Mesothelial cell of epicardium (in vitro differentiated cells): Measurements from ENCODE around the gene KRT6C. TPM values are rescaled to one million over a fixed set of nuclear protein-coding genes. Genes with fewer than 3 reads are reported as not detected.

Experiments used
- DNase-seq, 2 experiments: peaks; one replicate each; pipeline ENCODE4 v3.0.0; 2021; ENCODE audit warnings: low spot score in 2 of 2; ENCODE audit not compliant: unreplicated experiment in 2 of 2
- H3K27ac Mint-ChIP-seq: 2 replicates; pipeline ENCODE4 v1.8.0; 2021; ENCODE audit warnings: mixed read lengths
- H3K27me3 Mint-ChIP-seq: 2 replicates; pipeline ENCODE4 v1.8.0; 2021; ENCODE audit warnings: low read depth, mixed read lengths
- H3K36me3 Mint-ChIP-seq: 2 replicates; pipeline ENCODE4 v1.8.0; 2021; ENCODE audit warnings: mixed read lengths
- H3K4me1 Mint-ChIP-seq: 2 replicates; pipeline ENCODE4 v1.8.0; 2021; ENCODE audit warnings: mixed read lengths
- H3K4me3 Mint-ChIP-seq: 2 replicates; pipeline ENCODE4 v1.8.0; 2021; ENCODE audit warnings: mild to moderate bottlenecking, moderate library complexity, mixed read lengths
- H3K9me3 Mint-ChIP-seq: 2 replicates; pipeline ENCODE4 v1.8.0; 2021; ENCODE audit warnings: mixed read lengths
- total RNA-seq: library from RNA; stranded (reverse); gene quantifications from 3 replicates; pipeline ENCODE4 v1.2.1, GENCODE V29; 2021
- TF ChIP-seq, protein P1 (sequence below): fragments of 200-600 bp; sonication (generic); IDR thresholded peaks from one replicate; pipeline ENCODE4 v1.5.0; 2021; ENCODE audit warnings: antibody characterized with exemption; ENCODE audit not compliant: unreplicated experiment

Gene KRT6C
- total RNA-seq, 1 donor from 2014 or later = not detected

DNA sequence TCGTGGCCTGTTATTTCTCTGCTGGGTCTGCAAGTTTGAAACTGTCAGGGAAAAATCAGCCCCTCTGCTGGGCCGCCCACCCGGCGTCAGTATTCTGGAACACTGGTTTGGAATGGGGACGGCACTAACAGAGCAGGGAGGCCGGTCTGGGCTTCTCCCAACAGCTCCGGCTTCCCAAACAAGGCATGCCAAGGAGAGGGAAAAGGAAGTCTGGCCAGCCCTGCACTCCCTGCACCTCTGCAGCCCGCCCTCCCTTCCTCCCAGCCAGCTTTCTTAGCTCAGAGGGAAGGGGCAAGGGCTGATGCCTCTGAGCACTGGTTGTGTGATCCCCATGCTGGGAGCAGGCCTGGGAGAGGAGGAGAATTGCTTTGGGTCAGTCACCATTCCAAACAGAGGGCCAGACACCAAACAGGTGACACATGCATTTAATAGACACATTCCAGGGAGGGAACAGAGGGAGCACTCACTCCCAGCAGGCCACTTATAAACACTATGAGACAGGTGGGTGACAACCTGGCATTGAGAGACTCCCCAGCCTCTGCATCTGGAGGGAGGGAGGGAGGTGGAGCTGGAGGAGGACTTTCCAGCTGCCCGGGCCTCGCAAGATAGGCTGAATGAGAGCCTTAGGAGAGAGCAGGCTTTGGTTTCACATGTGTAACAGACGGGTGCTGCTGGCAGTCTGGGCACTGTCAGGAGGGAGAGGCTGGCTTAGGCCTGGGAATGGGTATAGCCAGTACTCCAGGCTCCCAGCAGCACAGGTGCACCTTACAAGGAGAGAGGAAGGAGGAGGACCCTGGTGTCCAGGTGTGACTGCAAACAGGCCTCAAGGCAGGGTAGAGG, 49.7 kb downstream of the KRT6C start:
- TF ChIP-seq, protein P1, sequence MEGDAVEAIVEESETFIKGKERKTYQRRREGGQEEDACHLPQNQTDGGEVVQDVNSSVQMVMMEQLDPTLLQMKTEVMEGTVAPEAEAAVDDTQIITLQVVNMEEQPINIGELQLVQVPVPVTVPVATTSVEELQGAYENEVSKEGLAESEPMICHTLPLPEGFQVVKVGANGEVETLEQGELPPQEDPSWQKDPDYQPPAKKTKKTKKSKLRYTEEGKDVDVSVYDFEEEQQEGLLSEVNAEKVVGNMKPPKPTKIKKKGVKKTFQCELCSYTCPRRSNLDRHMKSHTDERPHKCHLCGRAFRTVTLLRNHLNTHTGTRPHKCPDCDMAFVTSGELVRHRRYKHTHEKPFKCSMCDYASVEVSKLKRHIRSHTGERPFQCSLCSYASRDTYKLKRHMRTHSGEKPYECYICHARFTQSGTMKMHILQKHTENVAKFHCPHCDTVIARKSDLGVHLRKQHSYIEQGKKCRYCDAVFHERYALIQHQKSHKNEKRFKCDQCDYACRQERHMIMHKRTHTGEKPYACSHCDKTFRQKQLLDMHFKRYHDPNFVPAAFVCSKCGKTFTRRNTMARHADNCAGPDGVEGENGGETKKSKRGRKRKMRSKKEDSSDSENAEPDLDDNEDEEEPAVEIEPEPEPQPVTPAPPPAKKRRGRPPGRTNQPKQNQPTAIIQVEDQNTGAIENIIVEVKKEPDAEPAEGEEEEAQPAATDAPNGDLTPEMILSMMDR = no peak
- Mint-ChIP-seq H3K9me3 (no peaks in the 10 kb centered on the region), H3K27me3 (peaks cover 10% of the 10 kb centered on the region), H3K4me1 (peaks cover 19% of the 10 kb centered on the region), H3K36me3 (no peaks in the 10 kb centered on the region), H3K4me3 (no peak overlapping the region), H3K27ac (peak overlapping the region; percentile 74)
- DNase-seq = no peak

DNA sequence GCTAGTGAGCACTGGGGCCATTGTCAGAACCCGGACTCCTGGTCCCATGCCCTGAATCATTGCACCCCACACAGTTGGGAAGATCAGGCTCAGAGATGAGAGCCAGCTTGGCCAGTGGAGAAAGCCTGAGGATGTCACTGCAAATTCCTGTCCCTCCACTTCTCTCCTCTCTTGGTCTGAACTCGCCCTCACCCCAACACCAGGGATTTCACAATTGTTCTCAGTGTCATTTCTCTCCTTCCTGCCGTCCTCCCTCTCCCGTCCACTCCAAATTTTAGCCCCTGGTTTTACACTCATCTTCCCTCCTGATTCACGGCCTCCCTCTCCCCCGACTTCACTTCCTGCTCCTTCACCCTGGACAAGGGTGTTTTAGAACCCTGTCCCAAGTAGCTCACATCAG, 50.6 kb downstream of the KRT6C start:
- Mint-ChIP-seq H3K36me3 (no peaks in the 10 kb centered on the region), H3K9me3 (no peaks in the 10 kb centered on the region), H3K27me3 (peaks cover 3% of the 10 kb centered on the region), H3K27ac (peak overlapping the region; percentile 74), H3K4me1 (peaks cover 19% of the 10 kb centered on the region), H3K4me3 (no peak overlapping the region)
- DNase-seq = no peak
- TF ChIP-seq, protein P1 = no peak

DNA sequence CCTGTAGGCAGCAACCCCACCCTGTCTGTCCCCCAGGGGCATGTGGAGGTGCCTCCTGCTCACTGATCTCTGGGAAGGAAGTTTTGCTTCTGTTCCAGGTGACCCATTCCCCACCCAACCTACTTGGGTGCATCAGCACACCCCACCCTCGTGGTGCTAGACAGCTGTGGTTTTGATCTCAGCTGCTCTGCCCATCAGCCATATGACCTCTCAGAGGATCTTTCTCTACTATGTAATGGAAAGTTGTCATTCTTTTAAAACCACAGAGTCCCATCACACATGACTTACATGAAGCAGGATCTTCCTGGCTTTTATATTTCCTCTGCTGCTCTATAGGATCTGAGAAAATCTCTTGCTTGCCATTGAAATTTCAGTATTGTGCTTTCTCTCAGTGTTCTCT, 53.9 kb downstream of the KRT6C start:
- TF ChIP-seq, protein P1 = no peak
- Mint-ChIP-seq H3K4me1 (peaks cover 21% of the 10 kb centered on the region), H3K27ac (no peak overlapping the region), H3K36me3 (no peaks in the 10 kb centered on the region), H3K9me3 (no peaks in the 10 kb centered on the region), H3K4me3 (no peak overlapping the region), H3K27me3 (peaks cover 2% of the 10 kb centered on the region)
- no peak for DNase-seq

DNA sequence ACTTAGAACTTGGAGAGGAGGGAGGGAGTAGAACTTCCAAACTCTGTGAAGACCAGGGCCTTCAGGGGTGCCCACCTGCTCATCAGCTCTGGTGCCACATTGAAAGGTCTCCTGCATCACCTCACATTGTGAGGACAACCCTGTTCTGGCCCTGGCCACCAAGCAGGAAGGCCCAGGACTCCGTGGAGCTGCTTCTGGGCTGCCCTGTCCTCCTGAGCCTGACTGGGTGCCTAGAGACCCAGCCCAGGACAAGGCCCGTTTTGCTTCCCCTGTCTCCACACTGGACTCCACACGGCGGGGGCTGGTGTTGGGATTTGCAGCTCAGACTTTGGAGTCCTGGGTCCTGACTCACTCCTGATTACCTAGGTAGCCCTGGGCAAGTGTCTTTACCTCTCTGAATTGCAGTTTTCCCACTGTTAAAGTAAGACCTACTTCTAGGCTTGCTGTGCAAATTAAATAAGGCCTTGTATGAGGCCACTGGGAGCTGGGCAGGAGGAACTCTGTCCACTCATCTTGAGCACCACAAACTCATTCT, 55.0 kb downstream of the KRT6C start:
- no peaks in the 10 kb centered on the region for H3K36me3 Mint-ChIP-seq
- no peaks in the 10 kb centered on the region for H3K9me3 Mint-ChIP-seq
- peaks cover 15% of the 10 kb centered on the region for H3K4me1 Mint-ChIP-seq
- H3K27me3 Mint-ChIP-seq = peaks cover 6% of the 10 kb centered on the region
- TF ChIP-seq, protein P1 = no peak
- DNase-seq = no peak
- H3K4me3 Mint-ChIP-seq = no peak overlapping the region
- H3K27ac Mint-ChIP-seq = no peak overlapping the region

Other genes starting within 250 kb of the KRT6C start
- 85.5 to 90.3 TPM (median 86.6 TPM) in 3 replicates for gene KRT7, start 240.6 kb downstream of the KRT6C start, total RNA-seq
- 0.16 TPM in 1 of 3 replicates, not detected in the others for gene KRT86, start 199.2 kb downstream of the KRT6C start, total RNA-seq
- 0.16 TPM in 1 of 3 replicates, not detected in the others for gene KRT81, start 182.3 kb downstream of the KRT6C start, total RNA-seq
- not detected in 3 replicates for gene KRT83, start 152.4 kb downstream of the KRT6C start, total RNA-seq
- gene KRT85, start 106.3 kb downstream of the KRT6C start, total RNA-seq = not detected in 3 replicates
- gene KRT84, start 88.2 kb downstream of the KRT6C start, total RNA-seq = not detected in 3 replicates
- not detected in 3 replicates for gene KRT82, start 67.5 kb downstream of the KRT6C start, total RNA-seq
- not detected in 3 replicates for gene KRT75, start 39.4 kb downstream of the KRT6C start, total RNA-seq
- gene KRT6B, start 21.7 kb downstream of the KRT6C start, total RNA-seq = not detected in 3 replicates
- gene KRT6A, start 19.5 kb upstream of the KRT6C start, total RNA-seq = 1.2 TPM in 1 of 3 replicates, not detected in the others
- 0.51 to 1.4 TPM (median 0.72 TPM) in 3 replicates for gene KRT5, start 46.6 kb upstream of the KRT6C start, total RNA-seq
- not detected in 3 replicates for gene KRT71, start 79.3 kb upstream of the KRT6C start, total RNA-seq
- not detected in 3 replicates for gene KRT74, start 100.0 kb upstream of the KRT6C start, total RNA-seq
- not detected in 3 replicates for gene KRT72, start 127.7 kb upstream of the KRT6C start, total RNA-seq
- not detected in 3 replicates for gene KRT73, start 144.8 kb upstream of the KRT6C start, total RNA-seq
- not detected in 3 replicates for gene KRT2, start 178.4 kb upstream of the KRT6C start, total RNA-seq
- gene KRT1, start 206.6 kb upstream of the KRT6C start, total RNA-seq = not detected in 3 replicates
- not detected in 3 replicates for gene KRT77, start 229.7 kb upstream of the KRT6C start, total RNA-seq